Measurements from ENCODE around the gene KIAA0753. TPM values are rescaled to one million over a fixed set of nuclear protein-coding genes. Genes with fewer than 3 reads are reported as not detected.
"Not testable (repeated sequence)": the region's sequence is repeated elsewhere in the genome, so short reads cannot be mapped to it uniquely, and the experiment has no call there.

The KIAA0753 gene
- total RNA-seq, 1 experiment from 2014 or later, result 13.0 TPM

DNA sequence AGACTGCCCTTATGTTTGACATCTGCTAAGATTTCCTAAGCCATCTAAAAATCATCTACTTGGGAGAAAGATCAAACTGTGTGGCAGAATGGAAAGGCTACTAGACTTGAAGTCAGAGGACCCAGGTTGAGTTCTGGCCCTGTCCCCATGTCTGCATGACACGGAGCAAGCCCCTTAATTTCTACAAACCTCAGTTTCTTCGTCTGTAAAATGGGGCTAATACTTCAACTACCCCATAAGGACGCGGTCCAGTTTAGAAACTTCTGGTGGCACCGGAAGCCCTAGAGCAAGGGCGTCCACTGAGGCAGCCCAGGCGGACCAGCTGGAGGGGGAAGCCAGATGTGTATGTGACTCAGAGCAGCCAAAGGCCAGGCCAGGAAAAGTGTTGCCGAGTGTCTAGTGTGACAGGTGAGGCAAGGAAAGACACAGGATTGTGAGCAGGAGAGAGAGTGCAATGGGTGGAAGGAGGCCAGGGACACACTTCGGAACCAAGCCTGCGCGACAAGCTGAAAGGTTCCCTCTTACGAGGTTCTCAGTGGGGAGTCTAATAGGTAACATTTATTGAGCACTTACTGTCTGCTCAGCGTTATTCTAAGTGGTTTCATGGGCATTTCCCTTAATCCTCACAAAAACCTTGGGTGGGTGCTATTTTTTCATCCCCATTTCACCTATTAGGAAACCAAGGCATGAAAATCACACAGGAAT lies 66.4 kb downstream of the KIAA0753 start:
- Histone ChIP-seq H3K27ac (ENCODE audit: low read length) (no peak overlapping the region), H3K4me3 (ENCODE audit: low read depth in 2 of 2, low read length in 2 of 2) (no peak overlapping the region), H3K27me3 (ENCODE audit: control insufficient read depth, insufficient read depth, low read length) (no peaks in the 10 kb centered on the region), H3K9me3 (ENCODE audit: control insufficient read depth, insufficient read depth, low read depth, low read length) (no peaks in the 10 kb centered on the region), H3K4me1 (ENCODE audit: control insufficient read depth, insufficient read depth, low read length) (no peaks in the 10 kb centered on the region), H3K36me3 (ENCODE audit: control insufficient read depth, insufficient read depth, low read length) (no peaks in the 10 kb centered on the region; the same call in 1 of the 2 replicates)
- TF ChIP-seq POLR2AphosphoS5 (IDR thresholded peaks at IDR 0.05; ENCODE audit: low read depth, low read length) (no peak), TCF7L2 (IDR thresholded peaks at IDR 0.05; ENCODE audit: low read depth, low read length) (no peak), SIN3A (IDR thresholded peaks at IDR 0.05; ENCODE audit: borderline replicate concordance, insufficient read depth, low read depth, low read length) (no peak), CTCF (IDR thresholded peaks at IDR 0.05) (no peak), REST (IDR thresholded peaks at IDR 0.05; ENCODE audit: insufficient read depth in 1 of 2, low read depth in 2 of 2, low read length in 1 of 2) (no peak)
- in situ Hi-C loops (cut with HindIII; ENCODE audit: low pct_unique_long_range_greater_than_20kb, low sequenced_read_pairs) (no loop called here), intact Hi-C loops (cut with micrococcal nuclease; ENCODE audit: unreplicated experiment) (no loop called here)
- ChIA-PET CTCF (no interaction called here), POLR2A (no interaction called here)
- DNase-seq (ENCODE audit: low read depth, low spot score) (no peak), ATAC-seq (no peak)
- no TSS peak for BruUV-seq (replicated peaks)

- DNase-seq (ENCODE audit: low read depth, low spot score); H3K9me3 ChIP-seq (ENCODE audit: control insufficient read depth, insufficient read depth, low read depth, low read length); intact Hi-C loops (cut with micrococcal nuclease; ENCODE audit: unreplicated experiment); in situ Hi-C loops (cut with HindIII; ENCODE audit: low pct_unique_long_range_greater_than_20kb, low sequenced_read_pairs); ATAC-seq; H3K27me3 ChIP-seq (ENCODE audit: control insufficient read depth, insufficient read depth, low read length); POLR2A ChIA-PET; H3K27ac ChIP-seq (ENCODE audit: low read length); CTCF ChIA-PET; H3K4me1 ChIP-seq (ENCODE audit: control insufficient read depth, insufficient read depth, low read length); BruUV-seq (replicated peaks); H3K4me3 ChIP-seq (ENCODE audit: low read depth in 2 of 2, low read length in 2 of 2); H3K36me3 ChIP-seq (ENCODE audit: control insufficient read depth, insufficient read depth, low read length): not testable (repeated sequence)
These were observed 67.0 kb downstream of the KIAA0753 start for GRCh38 chr17:6573495-6573894.

- TF ChIP-seq CTCF (IDR thresholded peaks at IDR 0.05) (no peak), REST (IDR thresholded peaks at IDR 0.05; ENCODE audit: insufficient read depth in 1 of 2, low read depth in 2 of 2, low read length in 1 of 2) (no peak), TCF7L2 (IDR thresholded peaks at IDR 0.05; ENCODE audit: low read depth, low read length) (no peak), POLR2AphosphoS5 (IDR thresholded peaks at IDR 0.05; ENCODE audit: low read depth, low read length) (no peak), SIN3A (IDR thresholded peaks at IDR 0.05; ENCODE audit: borderline replicate concordance, insufficient read depth, low read depth, low read length) (no peak)
- H3K4me3 ChIP-seq (ENCODE audit: low read depth in 2 of 2, low read length in 2 of 2), result no peak overlapping the region
- ATAC-seq (no peak), DNase-seq (ENCODE audit: low read depth, low spot score) (no peak)
- intact Hi-C loops (cut with micrococcal nuclease; ENCODE audit: unreplicated experiment) (no loop called here), in situ Hi-C loops (cut with HindIII; ENCODE audit: low pct_unique_long_range_greater_than_20kb, low sequenced_read_pairs) (no loop called here)
- H3K36me3 ChIP-seq (ENCODE audit: control insufficient read depth, insufficient read depth, low read length), result no peaks in the 10 kb centered on the region; the same call in 1 of the 2 replicates
- ChIA-PET CTCF (no interaction called here), POLR2A (no interaction called here)
- no peak overlapping the region for H3K27ac ChIP-seq (ENCODE audit: low read length)
- no peaks in the 10 kb centered on the region for H3K27me3 ChIP-seq (ENCODE audit: control insufficient read depth, insufficient read depth, low read length)
- BruUV-seq (replicated peaks), result no TSS peak
- no peaks in the 10 kb centered on the region for H3K9me3 ChIP-seq (ENCODE audit: control insufficient read depth, insufficient read depth, low read depth, low read length)
- no peaks in the 10 kb centered on the region for H3K4me1 ChIP-seq (ENCODE audit: control insufficient read depth, insufficient read depth, low read length)
These were observed 67.5 kb downstream of the KIAA0753 start for GRCh38 chr17:6572972-6573370.

All from Panc1 (cell line).